GM12892 (cell line): ENCODE measurements around the gene CFAP97.

Source experiments
- POLR2A ChIP-seq: IDR thresholded peaks from 2 replicates; pipeline ENCODE4 v1.6.1; 2011; ENCODE audit warnings: low read depth, low read length, control low read depth
- POLR2AphosphoS5 ChIP-seq: IDR thresholded peaks from 2 replicates; pipeline ENCODE4 v1.6.1; 2011; ENCODE audit warnings: low read depth, low read length, control low read depth
- TAF1 ChIP-seq: IDR thresholded peaks from 2 replicates; pipeline ENCODE4 v1.6.1; 2011; ENCODE audit warnings: low read depth, mild to moderate bottlenecking, control low read depth, low read length, borderline replicate concordance

DNA sequence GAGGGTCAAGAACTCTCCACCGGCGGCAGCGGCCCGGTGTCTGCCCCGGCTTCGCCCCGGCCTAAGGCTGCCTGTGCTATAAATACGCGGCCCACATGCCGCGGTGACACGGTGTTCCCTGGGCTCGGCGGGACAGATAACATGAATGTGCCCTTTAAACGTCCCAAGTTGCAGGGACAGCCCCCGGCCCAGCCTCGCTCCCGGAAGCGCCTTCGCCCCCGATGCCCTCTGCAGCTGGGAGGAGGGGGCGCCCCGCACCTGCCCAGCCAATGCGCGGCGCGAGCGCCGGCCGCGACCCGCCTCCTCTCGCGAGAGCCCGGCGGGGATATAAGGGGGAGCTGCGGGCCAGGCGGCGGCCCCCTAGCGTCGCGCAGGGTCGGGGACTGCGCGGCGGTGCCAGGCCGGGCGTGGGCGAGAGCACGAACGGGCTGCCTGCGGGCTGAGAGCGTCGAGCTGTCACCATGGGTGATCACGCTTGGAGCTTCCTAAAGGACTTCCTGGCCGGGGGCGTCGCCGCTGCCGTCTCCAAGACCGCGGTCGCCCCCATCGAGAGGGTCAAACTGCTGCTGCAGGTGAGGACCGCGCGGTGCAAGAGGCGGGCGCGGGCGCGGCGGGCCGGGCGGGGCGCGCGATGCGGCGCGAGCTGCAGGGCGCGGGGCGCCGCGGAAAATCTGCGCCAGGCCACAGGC lies 60.7 kb downstream of the CFAP97 start, which contains the start of gene SLC25A4:
- TF ChIP-seq POLR2A, result peak; percentile 99
- TF ChIP-seq POLR2AphosphoS5, result peak; percentile 96
- TF ChIP-seq TAF1, result peak; percentile 83
